Heart left ventricle (tissue), 13 donors: ENCODE data around the gene KNCN.

Experiments used
- POLR2A ChIP-seq, 2 donors: fragments of 450-650 bp; IDR thresholded peaks; one replicate each; pipeline ENCODE4 v1.6.1; 2017; ENCODE audit warnings: antibody characterized with exemption in 2 of 2, mild to moderate bottlenecking in 2 of 2, moderate library complexity in 2 of 2
- TF ChIP-seq, protein P1 (sequence below), 12 donors: fragments of 200-600 bp; sonication (generic) in 4 of 12; IDR thresholded peaks; one replicate each; pipeline versions ENCODE4 v1.5.0 to v1.8.0; 2018 to 2022; ENCODE audit warnings: antibody characterized with exemption in 12 of 12, mild to moderate bottlenecking in 5 of 12
- donor health status: ischemic (EF 13 %, LVEDD 7.1; RV severe dilation, severe dysfunction).
- donor health status: DM: no; HTN: yes; CAD: no.
- donor health status: DM: no; HTN: no; CAD: no.
- donor health status: ischemic (EF 25% LVEDD 6.9; RV normal size, moderate dysfunction).
- donor health status: ischemic (EF 25% LVEDD 5.7; RV mildly dilated, moderate dysfunction).
- donor health status: ischemic (EF 35%, LVEDD 5.7; RV mildly dilated, moderate dysfunction).
- donor health status: nonischemic (EF 11% LVEDD 7.7; RV severe dilation, severe dysfunction).
- donor health status: DM: yes; HTN: yes; CAD: no.
- donor health status: PGD.
- donor health status: ischemic (EF 29% LVEDD 5.4; RV normal size, mild dysfunction).
- donor health status: nonischemic (EF 23%, LVEDD 6.1; RV moderate dilation, normal function).

DNA sequence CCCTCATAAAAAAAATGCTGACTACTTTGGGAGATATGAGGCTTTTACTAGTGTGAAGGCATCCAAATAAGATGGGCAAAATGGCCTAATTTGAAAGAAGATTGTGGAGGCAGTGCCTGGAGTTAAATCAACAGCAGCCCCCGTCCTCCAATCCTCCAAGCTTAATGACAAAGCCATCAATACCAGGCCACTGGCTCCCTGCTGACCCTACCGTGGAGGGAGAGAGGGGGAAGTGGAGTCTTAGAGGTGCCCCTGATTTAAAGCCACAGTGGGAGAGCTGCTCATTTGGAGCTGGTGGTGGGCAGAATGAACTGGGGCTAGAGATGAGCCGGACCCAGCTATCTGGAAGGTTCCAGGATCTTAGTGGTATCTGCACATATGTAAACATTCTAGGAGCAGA, 24.3 kb upstream of the KNCN start:
- TF ChIP-seq, protein P1, sequence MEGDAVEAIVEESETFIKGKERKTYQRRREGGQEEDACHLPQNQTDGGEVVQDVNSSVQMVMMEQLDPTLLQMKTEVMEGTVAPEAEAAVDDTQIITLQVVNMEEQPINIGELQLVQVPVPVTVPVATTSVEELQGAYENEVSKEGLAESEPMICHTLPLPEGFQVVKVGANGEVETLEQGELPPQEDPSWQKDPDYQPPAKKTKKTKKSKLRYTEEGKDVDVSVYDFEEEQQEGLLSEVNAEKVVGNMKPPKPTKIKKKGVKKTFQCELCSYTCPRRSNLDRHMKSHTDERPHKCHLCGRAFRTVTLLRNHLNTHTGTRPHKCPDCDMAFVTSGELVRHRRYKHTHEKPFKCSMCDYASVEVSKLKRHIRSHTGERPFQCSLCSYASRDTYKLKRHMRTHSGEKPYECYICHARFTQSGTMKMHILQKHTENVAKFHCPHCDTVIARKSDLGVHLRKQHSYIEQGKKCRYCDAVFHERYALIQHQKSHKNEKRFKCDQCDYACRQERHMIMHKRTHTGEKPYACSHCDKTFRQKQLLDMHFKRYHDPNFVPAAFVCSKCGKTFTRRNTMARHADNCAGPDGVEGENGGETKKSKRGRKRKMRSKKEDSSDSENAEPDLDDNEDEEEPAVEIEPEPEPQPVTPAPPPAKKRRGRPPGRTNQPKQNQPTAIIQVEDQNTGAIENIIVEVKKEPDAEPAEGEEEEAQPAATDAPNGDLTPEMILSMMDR (IDR thresholded peaks at IDR 0.05): no peak
- TF ChIP-seq POLR2A (IDR thresholded peaks at IDR 0.05): no peak
